Measurements from ENCODE around the gene CDPF1. TPM values are rescaled to one million over a fixed set of nuclear protein-coding genes. Genes with fewer than 3 reads are reported as not detected.

Gene CDPF1
- polyA plus RNA-seq, 1 experiment = 12.9 TPM

DNA sequence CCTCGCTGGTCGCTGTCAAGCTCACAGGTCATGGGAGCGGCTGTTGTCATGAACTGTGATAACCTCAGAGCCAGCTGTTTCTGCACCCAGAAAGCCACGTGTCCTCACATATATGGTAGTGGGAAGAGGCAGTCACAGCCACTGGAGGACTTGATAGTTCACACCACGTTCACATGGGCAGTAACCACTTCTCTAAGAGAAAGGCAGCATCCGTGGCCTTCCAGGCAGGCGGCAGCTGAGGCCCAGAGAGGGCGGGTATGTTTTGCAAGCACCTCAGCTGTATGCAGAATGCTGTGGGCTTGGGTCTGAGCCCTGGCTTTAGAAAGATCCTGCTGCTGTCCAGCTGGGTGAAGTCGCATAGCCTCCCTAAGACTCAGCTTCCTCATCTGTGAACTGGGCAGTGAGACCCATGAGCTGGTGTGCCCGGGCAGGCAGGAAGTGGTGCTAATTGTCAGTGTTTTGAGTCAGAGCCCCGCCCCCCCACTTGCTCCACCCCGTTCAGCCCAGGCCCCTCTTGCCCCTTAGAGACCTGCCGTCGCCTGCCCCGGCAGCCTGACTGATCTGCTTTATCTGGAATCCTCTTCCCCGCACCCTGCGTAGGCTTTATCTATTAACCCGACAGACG is 31.0 kb upstream of the CDPF1 start:
- TF ChIP-seq, protein P1, sequence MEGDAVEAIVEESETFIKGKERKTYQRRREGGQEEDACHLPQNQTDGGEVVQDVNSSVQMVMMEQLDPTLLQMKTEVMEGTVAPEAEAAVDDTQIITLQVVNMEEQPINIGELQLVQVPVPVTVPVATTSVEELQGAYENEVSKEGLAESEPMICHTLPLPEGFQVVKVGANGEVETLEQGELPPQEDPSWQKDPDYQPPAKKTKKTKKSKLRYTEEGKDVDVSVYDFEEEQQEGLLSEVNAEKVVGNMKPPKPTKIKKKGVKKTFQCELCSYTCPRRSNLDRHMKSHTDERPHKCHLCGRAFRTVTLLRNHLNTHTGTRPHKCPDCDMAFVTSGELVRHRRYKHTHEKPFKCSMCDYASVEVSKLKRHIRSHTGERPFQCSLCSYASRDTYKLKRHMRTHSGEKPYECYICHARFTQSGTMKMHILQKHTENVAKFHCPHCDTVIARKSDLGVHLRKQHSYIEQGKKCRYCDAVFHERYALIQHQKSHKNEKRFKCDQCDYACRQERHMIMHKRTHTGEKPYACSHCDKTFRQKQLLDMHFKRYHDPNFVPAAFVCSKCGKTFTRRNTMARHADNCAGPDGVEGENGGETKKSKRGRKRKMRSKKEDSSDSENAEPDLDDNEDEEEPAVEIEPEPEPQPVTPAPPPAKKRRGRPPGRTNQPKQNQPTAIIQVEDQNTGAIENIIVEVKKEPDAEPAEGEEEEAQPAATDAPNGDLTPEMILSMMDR (IDR thresholded peaks at IDR 0.05; ENCODE audit: insufficient read depth, low read depth, low read length) = no peak
- Histone ChIP-seq H3K36me3 (ENCODE audit: control insufficient read depth, insufficient read depth, low read length) (peaks cover 47% of the 10 kb centered on the region), H3K27me3 (ENCODE audit: control insufficient read depth, insufficient read depth, low read length) (no peaks in the 10 kb centered on the region), H3K4me3 (ENCODE audit: low read depth, low read length) (no peak overlapping the region)
- CTCF ChIA-PET = no interaction called here
- POLR2A ChIA-PET = no interaction called here
- DNase-seq (ENCODE audit: low read depth) = no peak

DNA sequence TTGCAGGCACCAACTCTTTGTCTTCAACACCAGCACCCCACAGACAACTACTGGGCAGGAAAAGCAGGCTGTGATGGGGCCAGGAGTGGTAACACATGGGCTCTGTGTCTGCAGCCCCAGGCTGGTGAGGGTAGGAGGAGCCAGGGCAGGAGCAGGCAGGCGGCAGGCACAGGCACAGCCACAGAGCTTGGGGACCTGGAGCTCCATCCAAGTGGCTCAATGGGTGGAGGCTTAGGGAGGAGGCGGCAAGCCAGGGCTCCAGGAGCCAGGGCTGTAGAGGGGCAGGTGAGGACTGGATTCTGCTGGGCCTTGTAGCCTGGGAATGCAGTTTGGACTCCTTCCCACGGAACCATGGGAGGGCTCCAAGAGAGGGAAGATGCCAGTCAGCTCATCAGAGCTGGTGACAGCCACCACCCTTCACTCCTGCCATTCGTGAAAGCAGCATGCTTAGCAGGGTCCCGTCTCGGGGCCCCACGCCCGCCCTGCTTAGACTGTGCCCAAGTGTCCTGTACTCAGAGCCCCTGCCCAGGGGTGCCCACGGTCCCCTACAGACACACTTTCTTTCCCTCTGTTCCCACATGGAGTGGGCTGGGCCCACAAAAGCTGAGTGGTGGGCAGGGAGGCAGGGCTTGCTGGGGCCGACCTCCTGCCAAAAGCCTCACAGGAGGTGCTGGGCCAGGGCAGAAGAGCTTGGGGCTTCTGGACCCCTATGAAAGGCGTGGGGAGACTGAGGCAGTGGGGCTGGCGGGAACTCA is 30.1 kb upstream of the CDPF1 start:
- CTCF ChIA-PET = no interaction called here
- TF ChIP-seq, protein P1 (IDR thresholded peaks at IDR 0.05; ENCODE audit: insufficient read depth, low read depth, low read length) = no peak
- H3K4me3 ChIP-seq (ENCODE audit: low read depth, low read length) = no peak overlapping the region
- peaks cover 49% of the 10 kb centered on the region for H3K36me3 ChIP-seq (ENCODE audit: control insufficient read depth, insufficient read depth, low read length)
- H3K27me3 ChIP-seq (ENCODE audit: control insufficient read depth, insufficient read depth, low read length) = no peaks in the 10 kb centered on the region
- DNase-seq (ENCODE audit: low read depth) = no peak
- POLR2A ChIA-PET = no interaction called here

DNA sequence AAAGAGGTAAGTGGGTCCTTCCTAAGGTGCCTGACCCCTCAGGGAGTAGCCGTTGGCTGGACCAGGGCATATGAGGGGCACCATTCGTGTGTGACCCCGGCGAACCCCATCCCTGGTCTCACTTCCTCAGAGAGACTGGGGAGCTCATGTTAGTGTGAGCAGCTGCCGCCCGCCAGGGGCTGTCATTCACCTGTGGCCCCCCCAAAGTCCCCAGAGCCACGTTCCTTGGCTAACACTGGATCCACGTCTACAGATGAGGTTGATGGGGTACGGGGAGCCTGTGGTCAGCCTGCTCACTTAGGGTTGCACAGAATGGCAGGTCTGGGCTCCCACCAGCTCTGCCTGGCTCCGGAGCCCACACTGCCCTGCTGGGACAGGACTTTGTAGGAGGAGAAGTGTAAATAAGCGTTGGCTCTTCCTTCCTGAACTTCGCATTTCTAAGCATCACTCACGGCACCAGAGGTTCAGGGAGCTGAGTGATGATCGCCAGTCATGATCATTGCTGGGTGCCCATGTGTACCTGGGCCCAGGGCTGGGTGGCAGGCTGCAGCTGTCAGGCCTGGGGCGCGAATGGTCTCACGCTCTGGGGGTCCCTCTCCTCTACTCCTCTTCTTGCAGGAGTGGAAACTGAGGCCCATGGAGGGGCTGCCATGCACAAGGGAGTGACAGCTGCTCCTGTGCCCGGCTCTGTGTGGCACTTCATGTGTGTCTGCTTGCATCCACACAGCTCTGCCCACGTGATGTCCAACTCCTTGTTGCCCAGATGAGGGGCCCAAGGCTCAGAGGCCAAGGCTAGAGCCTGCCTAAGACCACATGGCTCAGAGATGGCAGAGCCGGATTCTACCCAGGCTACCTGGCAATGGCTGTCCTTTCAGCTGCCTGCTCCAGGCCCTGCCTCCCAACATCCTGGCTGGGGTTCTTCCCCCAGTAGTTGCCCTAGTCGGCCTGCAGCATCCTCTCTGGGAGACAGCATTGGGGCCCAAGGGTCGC is 28.9 kb upstream of the CDPF1 start:
- no peak for DNase-seq (ENCODE audit: low read depth)
- TF ChIP-seq, protein P1 (IDR thresholded peaks at IDR 0.05; ENCODE audit: insufficient read depth, low read depth, low read length) = no peak
- ChIA-PET CTCF (interaction anchor here (0.5 to 1.0 kb wide), 2 partner anchors 10 to 26 kb away, joined by 3 read pairs; no protein-coding TSS in a partner anchor), POLR2A (no interaction called here)
- Histone ChIP-seq H3K27me3 (ENCODE audit: control insufficient read depth, insufficient read depth, low read length) (no peaks in the 10 kb centered on the region), H3K4me3 (ENCODE audit: low read depth, low read length) (no peak overlapping the region), H3K36me3 (ENCODE audit: control insufficient read depth, insufficient read depth, low read length) (peaks cover 48% of the 10 kb centered on the region)

DNA sequence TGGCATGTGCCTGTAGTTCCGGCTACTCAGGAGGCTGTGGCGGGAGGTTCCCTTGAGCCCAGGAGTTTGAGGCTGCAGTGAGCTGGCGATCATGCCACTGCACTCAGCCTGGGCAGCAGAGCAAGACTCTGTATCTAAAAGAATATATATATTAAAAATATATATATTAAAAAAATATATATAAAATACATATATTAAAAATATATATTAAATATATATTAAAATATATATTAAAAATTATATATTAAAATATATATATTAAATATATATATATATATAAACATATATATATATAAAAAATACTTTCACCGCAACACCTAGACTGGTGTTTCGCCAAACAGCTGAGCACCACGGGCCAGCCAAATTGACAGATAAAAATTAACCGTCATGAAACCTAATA is 26.5 kb upstream of the CDPF1 start:
- TF ChIP-seq, protein P1 (IDR thresholded peaks at IDR 0.05; ENCODE audit: insufficient read depth, low read depth, low read length) = no peak
- no peak for DNase-seq (ENCODE audit: low read depth)
- Histone ChIP-seq H3K4me3 (ENCODE audit: low read depth, low read length) (no peak overlapping the region), H3K27me3 (ENCODE audit: control insufficient read depth, insufficient read depth, low read length) (no peaks in the 10 kb centered on the region), H3K36me3 (ENCODE audit: control insufficient read depth, insufficient read depth, low read length) (peaks cover 49% of the 10 kb centered on the region)
- CTCF ChIA-PET = no interaction called here
- POLR2A ChIA-PET = no interaction called here

Data from BJ (cell line).